ENCODE measurements around the gene IFT81. TPM values are rescaled to one million over a fixed set of nuclear protein-coding genes. Genes with fewer than 3 reads are reported as not detected.

The IFT81 gene
- total and polyA plus RNA-seq, 7 donors = 1.8 to 42.7 (median 20.4) TPM

- no peaks in the 10 kb centered on the region for H3K36me3 ChIP-seq
- H3K4me3 ChIP-seq = no peak overlapping the region
- 85 to 89% methylated on average over 14 of the region's 14 CpGs for WGBS, 2 donors
- peaks cover 0 to 45% (median 39%) of the 10 kb centered on the region in 4 donors for H3K4me1 ChIP-seq
- no peaks in the 10 kb centered on the region for H3K9me3 ChIP-seq
- DNase-seq = peak; percentile 66
- peak overlapping the region; percentile 67 to 95 (median 70) for H3K27ac ChIP-seq
- intact Hi-C loops (cut with DNase I) = loop anchor here (5.0 kb wide), 2 partner anchors 38 to 178 kb away; partner anchors contain the start of gene ATP2A2
- TF ChIP-seq POLR2A (IDR thresholded peaks at IDR 0.05) = no peak
- TF ChIP-seq CTCF (IDR thresholded peaks at IDR 0.05) = no peak
- TF ChIP-seq POLR2AphosphoS5 (IDR thresholded peaks at IDR 0.05) = peak; percentile 44 to 81 (median 73)
- peak in 2 of 4 donors; percentile 26 to 39 for TF ChIP-seq EP300 (IDR thresholded peaks at IDR 0.05)
- H3K27me3 ChIP-seq = no peaks in the 10 kb centered on the region
Observed at GRCh38 chr12:110104188-110105094, 19.7 kb upstream of the IFT81 start.

GRCh38 chr12:110105159-110105558 lies 19.0 kb upstream of the IFT81 start:
- 44 to 67% methylated on average over 1 of the region's 1 CpG for WGBS, 2 donors
- Histone ChIP-seq H3K27ac (peak overlapping the region; percentile 67 to 95 (median 70)), H3K9me3 (no peaks in the 10 kb centered on the region), H3K4me1 (peaks cover 0 to 52% (median 46%) of the 10 kb centered on the region in 4 donors), H3K4me3 (no peak overlapping the region), H3K27me3 (no peaks in the 10 kb centered on the region), H3K36me3 (no peaks in the 10 kb centered on the region)
- TF ChIP-seq POLR2A (IDR thresholded peaks at IDR 0.05) = no peak
- TF ChIP-seq CTCF (IDR thresholded peaks at IDR 0.05) = no peak
- TF ChIP-seq POLR2AphosphoS5 (IDR thresholded peaks at IDR 0.05) = no peak
- TF ChIP-seq EP300 (IDR thresholded peaks at IDR 0.05) = no peak
- DNase-seq = no peak
- intact Hi-C loops (cut with DNase I) = loop anchor here (5.0 kb wide), 2 partner anchors 37 to 177 kb away; partner anchors contain the start of gene ATP2A2

- no peaks in the 10 kb centered on the region for H3K9me3 ChIP-seq
- TF ChIP-seq EP300 (IDR thresholded peaks at IDR 0.05) (no peak), POLR2A (IDR thresholded peaks at IDR 0.05) (no peak), CTCF (IDR thresholded peaks at IDR 0.05) (no peak), POLR2AphosphoS5 (IDR thresholded peaks at IDR 0.05) (no peak)
- DNase-seq = peak; percentile 46
- H3K4me3 ChIP-seq = no peak overlapping the region
- H3K36me3 ChIP-seq = no peaks in the 10 kb centered on the region
- peaks cover 0 to 54% (median 42%) of the 10 kb centered on the region in 4 donors for H3K4me1 ChIP-seq
- WGBS, 2 donors = 76 to 78% methylated on average over 2 of the region's 2 CpGs
- intact Hi-C loops (cut with DNase I) = loop anchor here (5.0 kb wide), 2 partner anchors 36 to 176 kb away; partner anchors contain the start of gene ATP2A2
- peak overlapping the region in 3 of 4 donors; percentile 69 to 95 (median 72) for H3K27ac ChIP-seq
- H3K27me3 ChIP-seq = no peaks in the 10 kb centered on the region
Observed at GRCh38 chr12:110105986-110106385, 18.2 kb upstream of the IFT81 start.

GRCh38 chr12:110107369-110108281 lies 16.5 kb upstream of the IFT81 start:
- WGBS, 2 donors = 85 to 86% methylated on average over 14 of the region's 14 CpGs
- Histone ChIP-seq H3K36me3 (no peaks in the 10 kb centered on the region), H3K4me3 (no peak overlapping the region), H3K4me1 (peaks cover 0 to 62% (median 42%) of the 10 kb centered on the region in 4 donors), H3K9me3 (no peaks in the 10 kb centered on the region), H3K27me3 (no peaks in the 10 kb centered on the region), H3K27ac (peak overlapping the region; percentile 85 to 95 (median 91))
- intact Hi-C loops (cut with DNase I) = loop anchor here (5.0 kb wide), 2 partner anchors 35 to 175 kb away; partner anchors contain the start of gene ATP2A2
- peak; percentile 82 for DNase-seq
- TF ChIP-seq CTCF (IDR thresholded peaks at IDR 0.05) (no peak), POLR2AphosphoS5 (IDR thresholded peaks at IDR 0.05) (peak in 3 of 4 donors; percentile 27 to 59 (median 55)), EP300 (IDR thresholded peaks at IDR 0.05) (peak in 1 of 4 donors; percentile 21), POLR2A (IDR thresholded peaks at IDR 0.05) (no peak)

All from sigmoid colon (tissue), 7 donors.